ENCODE results near the gene P2RY2.
"Not testable (repeated sequence)": the region's sequence is repeated elsewhere in the genome, so short reads cannot be mapped to it uniquely, and the experiment has no call there.

P2RY2 gene

DNA sequence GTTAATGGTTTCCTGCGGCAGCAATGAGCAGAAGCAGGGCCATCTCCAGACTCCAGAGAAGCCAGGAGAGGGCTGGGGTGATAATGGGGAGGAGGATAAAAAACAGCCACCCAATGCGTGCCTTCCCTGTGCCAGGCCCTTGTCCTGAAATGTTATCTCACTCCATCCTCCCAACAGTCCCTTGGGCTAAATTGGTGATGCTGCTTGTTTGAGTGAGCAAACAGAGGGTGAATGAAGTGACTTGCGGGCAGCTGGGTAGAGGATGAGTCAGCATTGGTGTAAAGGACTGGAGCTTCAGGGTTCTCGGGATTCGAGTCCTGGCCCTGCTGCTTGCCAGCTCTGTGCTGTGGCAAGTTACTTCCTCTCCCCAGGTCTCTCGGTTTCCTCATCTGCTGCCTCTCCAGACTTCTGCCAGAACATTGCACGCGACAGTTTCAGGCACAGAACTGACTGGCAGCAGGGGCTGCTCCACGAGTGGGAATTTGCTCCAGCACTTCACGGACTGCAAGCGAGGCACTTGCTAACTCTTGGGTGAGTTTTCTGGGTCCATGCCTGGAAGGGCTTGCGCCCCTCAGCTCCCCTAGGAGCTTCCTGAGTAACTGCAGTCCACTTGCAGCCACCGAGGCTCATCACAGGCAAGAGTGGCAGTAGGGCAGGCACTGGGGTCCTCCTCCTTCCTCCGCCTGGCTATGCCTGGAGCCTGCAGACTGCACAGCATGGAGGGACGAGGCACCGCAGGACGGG lies 54.0 kb downstream of the P2RY2 start, which contains the start of gene P2RY6:
Gene P2RY6 (plus strand): TSS at position 403 of the 744 bp plus-strand sequence. CDS start 24,181 bp downstream, outside the sequence.
- H3K4me3 ChIP-seq (ENCODE audit: low read depth, low read length) = no peak within 1 kb of the TSS

DNA sequence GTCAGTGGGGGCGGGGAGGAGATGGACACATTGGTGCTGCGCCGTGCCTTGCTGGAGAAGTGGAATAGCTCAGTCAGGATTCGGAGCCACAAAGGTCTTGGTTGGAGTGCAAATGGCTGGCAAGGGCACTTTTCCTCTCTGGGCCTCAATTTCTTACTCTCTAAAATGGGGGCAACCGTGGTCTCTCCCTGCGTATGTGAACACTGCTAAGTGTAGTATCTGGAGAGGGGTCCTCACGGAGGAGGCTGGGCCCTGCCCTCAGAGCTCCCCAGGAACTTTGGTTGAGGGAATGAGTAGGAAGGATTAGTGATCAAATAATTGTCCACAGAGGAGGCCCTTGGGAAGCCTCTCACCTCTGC lies 54.6 kb downstream of the P2RY2 start:
- TF ChIP-seq, protein P1, sequence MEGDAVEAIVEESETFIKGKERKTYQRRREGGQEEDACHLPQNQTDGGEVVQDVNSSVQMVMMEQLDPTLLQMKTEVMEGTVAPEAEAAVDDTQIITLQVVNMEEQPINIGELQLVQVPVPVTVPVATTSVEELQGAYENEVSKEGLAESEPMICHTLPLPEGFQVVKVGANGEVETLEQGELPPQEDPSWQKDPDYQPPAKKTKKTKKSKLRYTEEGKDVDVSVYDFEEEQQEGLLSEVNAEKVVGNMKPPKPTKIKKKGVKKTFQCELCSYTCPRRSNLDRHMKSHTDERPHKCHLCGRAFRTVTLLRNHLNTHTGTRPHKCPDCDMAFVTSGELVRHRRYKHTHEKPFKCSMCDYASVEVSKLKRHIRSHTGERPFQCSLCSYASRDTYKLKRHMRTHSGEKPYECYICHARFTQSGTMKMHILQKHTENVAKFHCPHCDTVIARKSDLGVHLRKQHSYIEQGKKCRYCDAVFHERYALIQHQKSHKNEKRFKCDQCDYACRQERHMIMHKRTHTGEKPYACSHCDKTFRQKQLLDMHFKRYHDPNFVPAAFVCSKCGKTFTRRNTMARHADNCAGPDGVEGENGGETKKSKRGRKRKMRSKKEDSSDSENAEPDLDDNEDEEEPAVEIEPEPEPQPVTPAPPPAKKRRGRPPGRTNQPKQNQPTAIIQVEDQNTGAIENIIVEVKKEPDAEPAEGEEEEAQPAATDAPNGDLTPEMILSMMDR (IDR thresholded peaks at IDR 0.05; ENCODE audit: low read depth, low read length) = no peak
- no peak overlapping the region for H3K4me3 ChIP-seq (ENCODE audit: low read depth, low read length)

More for the DNA sequence above, 54.0 kb downstream of the P2RY2 start, which contains the start of gene P2RY6:
- TF ChIP-seq, protein P1 (IDR thresholded peaks at IDR 0.05; ENCODE audit: low read depth, low read length) = no peak

DNA sequence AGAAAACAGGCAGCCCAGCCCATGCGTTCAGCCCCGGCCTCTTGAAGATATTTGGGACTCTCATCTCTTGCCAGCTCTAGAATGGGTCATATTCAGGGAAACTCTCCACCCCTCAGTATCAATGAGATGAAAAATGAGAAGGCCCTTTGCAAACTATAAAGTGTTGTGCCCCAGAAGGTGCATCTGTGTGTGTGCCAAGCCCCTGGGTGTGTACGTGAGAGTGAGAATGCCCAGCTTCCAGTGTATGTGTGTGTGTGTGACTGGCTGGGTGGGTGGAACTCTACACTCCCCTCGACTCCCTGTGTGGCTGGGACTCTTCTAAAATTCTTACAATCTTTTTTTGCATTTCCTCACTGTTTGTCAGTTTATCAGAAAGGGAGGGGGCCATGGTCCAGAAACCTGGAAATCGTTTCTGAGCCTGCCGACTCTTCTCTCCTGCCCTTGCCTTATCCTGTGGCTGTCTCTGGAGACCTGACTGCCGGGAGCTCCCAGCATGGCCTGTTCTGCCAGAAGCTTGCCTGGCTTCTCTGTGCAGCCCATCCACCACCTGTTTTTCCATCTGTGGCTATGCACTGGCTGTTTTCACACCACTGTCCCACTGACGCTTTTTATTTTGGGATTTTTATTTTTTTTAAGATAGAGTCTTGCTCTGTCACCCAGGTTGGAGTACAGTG lies 55.3 kb downstream of the P2RY2 start:
- no peak overlapping the region for H3K4me3 ChIP-seq (ENCODE audit: low read depth, low read length)
- TF ChIP-seq, protein P1 (IDR thresholded peaks at IDR 0.05; ENCODE audit: low read depth, low read length) = no peak

DNA sequence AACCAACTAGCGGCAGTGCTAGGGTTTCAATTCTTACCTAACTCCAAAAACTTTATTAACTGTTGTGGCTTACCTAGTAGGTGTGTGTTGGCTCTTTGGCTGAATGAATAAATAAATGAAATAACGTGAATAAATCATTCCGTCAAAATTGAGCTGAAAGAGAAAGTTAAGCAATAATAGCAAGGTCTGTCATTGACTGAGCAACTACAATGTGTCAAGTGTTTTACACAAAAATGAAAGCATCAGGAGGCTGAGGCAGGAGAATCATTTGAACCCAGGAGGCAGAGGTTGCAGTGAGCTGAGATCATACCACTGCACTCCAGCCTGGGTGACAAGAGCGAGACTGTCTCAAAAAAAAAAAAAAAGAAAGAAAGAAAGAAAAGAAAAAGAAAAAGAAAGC lies 56.1 kb downstream of the P2RY2 start:
- not testable (repeated sequence) for H3K4me3 ChIP-seq (ENCODE audit: low read depth, low read length)

DNA sequence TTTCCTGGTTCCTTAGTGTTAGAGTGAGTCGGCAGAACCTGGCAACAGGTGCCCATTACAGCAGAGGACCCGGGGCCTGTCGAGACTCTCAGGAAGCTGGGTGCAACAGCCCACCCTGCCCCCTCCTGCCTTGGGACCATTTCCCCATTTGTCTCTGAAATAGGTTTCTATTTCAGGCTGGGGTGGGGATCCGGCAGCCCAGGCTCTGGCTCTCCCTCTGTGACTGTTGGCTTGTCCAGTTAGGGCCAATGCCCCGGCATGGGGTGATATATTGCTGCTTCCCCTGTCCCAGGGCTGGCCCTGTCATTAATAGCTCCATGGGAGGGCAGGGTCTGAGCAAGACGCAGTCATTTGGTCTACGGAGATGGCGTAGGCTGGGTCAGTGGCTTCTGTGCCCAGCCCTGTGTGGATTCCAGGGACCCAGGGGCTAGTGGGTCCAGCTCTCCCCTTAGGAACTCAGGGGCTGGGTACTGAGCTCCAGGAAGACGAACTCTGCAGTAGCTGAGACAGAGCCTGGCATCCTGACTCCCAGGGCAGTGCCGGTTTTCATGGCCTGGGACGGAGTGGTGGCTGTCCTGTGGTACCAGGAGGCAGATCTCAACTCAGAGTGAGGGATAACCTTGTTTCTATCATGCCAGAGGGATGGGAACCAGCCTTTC lies 56.8 kb downstream of the P2RY2 start:
- TF ChIP-seq, protein P1 (IDR thresholded peaks at IDR 0.05; ENCODE audit: low read depth, low read length) = no peak
- H3K4me3 ChIP-seq (ENCODE audit: low read depth, low read length) = no peak overlapping the region

DNA sequence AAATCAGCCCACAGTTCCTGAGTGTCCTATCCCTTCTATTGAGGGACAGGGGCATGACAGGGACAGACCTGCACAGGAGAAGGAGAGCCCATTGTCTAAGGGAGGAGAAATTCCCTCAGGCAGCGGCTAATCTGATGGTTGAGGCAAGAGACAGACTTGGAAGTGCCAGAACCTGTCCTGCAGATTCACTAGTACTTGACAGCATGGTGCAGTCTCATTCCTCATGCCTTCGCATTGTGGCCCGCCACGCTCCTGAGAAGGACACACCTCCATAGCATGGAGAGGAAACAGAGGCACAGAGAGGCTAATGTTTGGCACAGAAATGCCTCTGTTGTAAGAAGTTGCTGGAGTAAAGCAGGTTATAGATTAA lies 57.3 kb downstream of the P2RY2 start:
- TF ChIP-seq, protein P1 (IDR thresholded peaks at IDR 0.05; ENCODE audit: low read depth, low read length) = no peak
- H3K4me3 ChIP-seq (ENCODE audit: low read depth, low read length) = no peak overlapping the region

DNA sequence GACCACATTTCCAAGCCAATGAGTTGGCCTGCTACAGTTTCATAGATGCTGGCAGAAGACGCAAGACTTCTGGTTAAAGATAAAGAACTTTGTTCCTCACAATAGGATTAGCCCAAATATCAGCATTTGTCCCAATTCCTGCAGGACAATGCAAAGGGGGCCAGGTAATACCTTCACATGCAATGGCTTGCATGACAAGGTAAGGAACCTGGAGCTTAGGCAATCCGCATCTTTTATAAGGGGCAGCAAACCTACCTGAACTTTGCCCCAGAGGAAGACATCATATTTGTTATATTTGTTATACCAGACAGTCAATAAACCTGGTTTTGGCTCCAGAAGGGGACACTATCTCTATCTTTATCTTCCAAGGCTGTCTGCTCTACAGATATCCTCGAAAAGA lies 59.4 kb downstream of the P2RY2 start:
- TF ChIP-seq, protein P1 (IDR thresholded peaks at IDR 0.05; ENCODE audit: low read depth, low read length) = no peak
- no peak overlapping the region for H3K4me3 ChIP-seq (ENCODE audit: low read depth, low read length)
